Measurements from ENCODE around the gene LY6G5C. TPM values are rescaled to one million over a fixed set of nuclear protein-coding genes. Genes with fewer than 3 reads are reported as not detected.
A peak's percentile ranks its signal among the peaks of the same experiment; 100 is the strongest.

The LY6G5C gene
- total and polyA plus RNA-seq, 9 of the 15 experiments (the other 6 are each of a cell fraction or from before 2014, with no cell fraction given) = 0.10 to 0.67 (median 0.46) TPM; not detected in 4

DNA sequence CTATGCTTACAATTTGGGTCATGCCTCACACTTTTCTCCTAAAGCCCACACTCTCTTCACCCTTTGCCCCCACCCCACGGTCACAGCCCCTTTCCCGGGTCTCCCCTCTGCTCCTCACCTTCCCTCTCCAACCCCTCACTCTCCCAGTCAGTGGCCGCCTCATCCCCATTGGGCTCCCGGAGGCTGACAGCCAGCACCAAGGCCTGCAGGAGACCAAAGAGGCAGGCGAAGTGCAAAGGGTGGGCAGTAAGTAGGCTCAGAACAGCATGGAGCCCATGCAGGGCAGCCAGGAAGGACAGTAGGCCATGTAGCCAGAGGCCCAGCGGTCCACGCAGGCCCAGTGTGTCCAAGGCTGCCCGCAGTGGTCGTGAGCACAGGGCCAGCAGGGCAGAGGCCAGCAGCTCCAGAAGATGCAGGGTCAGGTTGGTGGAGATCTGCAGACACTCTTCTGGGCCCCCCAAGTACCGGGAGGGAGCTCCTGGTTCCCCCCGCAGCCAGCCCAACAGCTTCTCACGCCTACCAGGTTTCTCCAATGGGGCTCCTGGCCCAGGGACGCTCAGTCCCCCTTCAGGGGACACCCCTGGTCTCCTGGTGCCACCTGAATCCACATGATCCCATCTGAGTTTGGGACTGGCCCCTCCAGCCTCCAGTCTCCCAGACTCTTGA is 21.8 kb downstream of the LY6G5C start (continued):
- TF ChIP-seq ZNF140 (CRISPR knock-in tag; IDR thresholded peaks at IDR 0.05) (no peak), L3MBTL2 (IDR thresholded peaks at IDR 0.05) (no peak), ZNF384 (IDR thresholded peaks at IDR 0.05; ENCODE audit: low read depth, low read length) (no peak), MYNN (IDR thresholded peaks at IDR 0.05) (no peak), MYNN (CRISPR knock-in tag; IDR thresholded peaks at IDR 0.05) (no peak), GABPA (tag; conservative IDR thresholded peaks at IDR 0.05; ENCODE audit: low read depth) (no peak), ZNF668 (CRISPR knock-in tag; IDR thresholded peaks at IDR 0.05) (no peak), RBM25 (IDR thresholded peaks at IDR 0.05; ENCODE audit: low read depth, low read length, severe bottlenecking) (no peak), SRSF3 (IDR thresholded peaks at IDR 0.05; ENCODE audit: insufficient read depth, low read length) (no peak), ZNF224 (CRISPR knock-in tag; IDR thresholded peaks at IDR 0.05) (no peak), ZKSCAN3 (CRISPR knock-in tag; IDR thresholded peaks at IDR 0.05) (no peak), NR1H2 (CRISPR knock-in tag; IDR thresholded peaks at IDR 0.05) (no peak), ZFPM2 (CRISPR knock-in tag; IDR thresholded peaks at IDR 0.05) (no peak), NEUROD1 (IDR thresholded peaks at IDR 0.05; ENCODE audit: borderline replicate concordance, low read depth, low read length, partially characterized antibody) (no peak), HMG20A (CRISPR knock-in tag; conservative IDR thresholded peaks at IDR 0.05) (no peak), TCF7 (IDR thresholded peaks at IDR 0.05; ENCODE audit: borderline replicate concordance) (no peak), BCOR (IDR thresholded peaks at IDR 0.05) (no peak), NBN (IDR thresholded peaks at IDR 0.05; ENCODE audit: low read depth) (no peak), NRF1 (conservative IDR thresholded peaks at IDR 0.05 in 1 of 2, IDR thresholded peaks at IDR 0.05 in 1 of 2) (peak in 1 of 2 experiments; percentile 29; a peak in 2 of 4 replicates), MTF1 (CRISPR knock-in tag; IDR thresholded peaks at IDR 0.05; ENCODE audit: borderline replicate concordance) (no peak), RBFOX2 (IDR thresholded peaks at IDR 0.05; ENCODE audit: low read depth, low read length) (peak; percentile 67), CBFA2T3 (IDR thresholded peaks at IDR 0.05) (no peak), CXXC5 (CRISPR knock-in tag; IDR thresholded peaks at IDR 0.05) (no peak)
- TF ChIP-seq, protein P1, sequence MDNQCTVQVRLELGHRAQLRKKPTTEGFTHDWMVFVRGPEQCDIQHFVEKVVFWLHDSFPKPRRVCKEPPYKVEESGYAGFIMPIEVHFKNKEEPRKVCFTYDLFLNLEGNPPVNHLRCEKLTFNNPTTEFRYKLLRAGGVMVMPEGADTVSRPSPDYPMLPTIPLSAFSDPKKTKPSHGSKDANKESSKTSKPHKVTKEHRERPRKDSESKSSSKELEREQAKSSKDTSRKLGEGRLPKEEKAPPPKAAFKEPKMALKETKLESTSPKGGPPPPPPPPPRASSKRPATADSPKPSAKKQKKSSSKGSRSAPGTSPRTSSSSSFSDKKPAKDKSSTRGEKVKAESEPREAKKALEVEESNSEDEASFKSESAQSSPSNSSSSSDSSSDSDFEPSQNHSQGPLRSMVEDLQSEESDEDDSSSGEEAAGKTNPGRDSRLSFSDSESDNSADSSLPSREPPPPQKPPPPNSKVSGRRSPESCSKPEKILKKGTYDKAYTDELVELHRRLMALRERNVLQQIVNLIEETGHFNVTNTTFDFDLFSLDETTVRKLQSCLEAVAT (IDR thresholded peaks at IDR 0.05) = no peak
- TF ChIP-seq, protein P2, sequence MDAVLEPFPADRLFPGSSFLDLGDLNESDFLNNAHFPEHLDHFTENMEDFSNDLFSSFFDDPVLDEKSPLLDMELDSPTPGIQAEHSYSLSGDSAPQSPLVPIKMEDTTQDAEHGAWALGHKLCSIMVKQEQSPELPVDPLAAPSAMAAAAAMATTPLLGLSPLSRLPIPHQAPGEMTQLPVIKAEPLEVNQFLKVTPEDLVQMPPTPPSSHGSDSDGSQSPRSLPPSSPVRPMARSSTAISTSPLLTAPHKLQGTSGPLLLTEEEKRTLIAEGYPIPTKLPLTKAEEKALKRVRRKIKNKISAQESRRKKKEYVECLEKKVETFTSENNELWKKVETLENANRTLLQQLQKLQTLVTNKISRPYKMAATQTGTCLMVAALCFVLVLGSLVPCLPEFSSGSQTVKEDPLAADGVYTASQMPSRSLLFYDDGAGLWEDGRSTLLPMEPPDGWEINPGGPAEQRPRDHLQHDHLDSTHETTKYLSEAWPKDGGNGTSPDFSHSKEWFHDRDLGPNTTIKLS (IDR thresholded peaks at IDR 0.05; ENCODE audit: borderline replicate concordance, low read depth) = no peak
- TF ChIP-seq, protein P3, sequence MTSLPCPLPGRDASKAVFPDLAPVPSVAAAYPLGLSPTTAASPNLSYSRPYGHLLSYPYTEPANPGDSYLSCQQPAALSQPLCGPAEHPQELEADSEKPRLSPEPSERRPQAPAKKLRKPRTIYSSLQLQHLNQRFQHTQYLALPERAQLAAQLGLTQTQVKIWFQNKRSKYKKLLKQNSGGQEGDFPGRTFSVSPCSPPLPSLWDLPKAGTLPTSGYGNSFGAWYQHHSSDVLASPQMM (CRISPR knock-in tag; IDR thresholded peaks at IDR 0.05) = no peak
- TF ChIP-seq, protein P4, sequence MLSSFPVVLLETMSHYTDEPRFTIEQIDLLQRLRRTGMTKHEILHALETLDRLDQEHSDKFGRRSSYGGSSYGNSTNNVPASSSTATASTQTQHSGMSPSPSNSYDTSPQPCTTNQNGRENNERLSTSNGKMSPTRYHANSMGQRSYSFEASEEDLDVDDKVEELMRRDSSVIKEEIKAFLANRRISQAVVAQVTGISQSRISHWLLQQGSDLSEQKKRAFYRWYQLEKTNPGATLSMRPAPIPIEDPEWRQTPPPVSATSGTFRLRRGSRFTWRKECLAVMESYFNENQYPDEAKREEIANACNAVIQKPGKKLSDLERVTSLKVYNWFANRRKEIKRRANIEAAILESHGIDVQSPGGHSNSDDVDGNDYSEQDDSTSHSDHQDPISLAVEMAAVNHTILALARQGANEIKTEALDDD (IDR thresholded peaks at IDR 0.05) = no peak
